AG10803 (cell line): ENCODE data around the gene ABI1.

ENCODE experiments used
- DNase-seq: peaks from one replicate; pipeline ENCODE4 v3.0.0; 2010; ENCODE audit warnings: low read depth
- H3K4me3 ChIP-seq: 2 replicates; pipeline ENCODE4 v1.5.1; 2011; ENCODE audit warnings: mild to moderate bottlenecking, low read length, control low read depth
- TF ChIP-seq, protein P1 (sequence below): conservative IDR thresholded peaks from 2 replicates; pipeline ENCODE4 v1.5.1; 2011; ENCODE audit warnings: mild to moderate bottlenecking, low read length, control low read depth, inconsistent platforms

ABI1 gene

DNA sequence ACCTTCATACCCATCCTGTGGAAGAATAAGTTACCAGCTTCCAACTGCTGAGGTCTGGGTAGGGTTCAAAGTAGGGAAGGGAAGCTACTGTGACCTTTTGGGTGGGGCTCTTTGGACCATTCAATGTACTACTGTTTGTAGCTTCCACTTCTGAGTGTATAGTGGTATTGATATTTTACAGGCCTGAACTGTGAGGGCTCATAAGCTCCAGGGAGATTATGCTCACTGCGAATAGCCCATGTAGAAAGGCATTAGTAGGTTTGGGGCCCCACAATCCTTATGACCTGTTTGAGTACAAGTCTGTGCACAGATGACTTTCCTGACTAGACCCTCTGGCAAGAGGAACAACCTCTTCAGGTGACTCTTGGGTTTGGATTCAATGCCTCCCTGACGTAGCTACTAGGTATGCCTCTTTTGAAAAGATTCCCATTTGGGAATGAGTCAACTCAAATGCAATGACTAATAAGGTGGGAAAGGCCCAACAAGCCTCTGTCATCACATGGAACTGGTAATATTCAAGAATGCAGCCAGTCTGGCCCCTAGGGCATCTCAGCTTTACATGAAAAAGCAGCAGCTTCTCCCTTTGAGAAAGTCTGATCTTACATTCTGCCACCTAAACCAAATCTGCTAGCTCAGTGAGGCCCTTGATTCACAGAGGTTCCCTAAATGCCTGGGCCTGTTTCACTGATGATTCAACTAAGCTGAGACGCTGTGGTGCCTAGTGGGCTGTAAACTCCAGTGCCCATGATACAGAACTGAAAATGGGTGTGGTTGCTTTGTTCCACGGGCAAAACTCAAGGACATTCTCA, 79.8 kb downstream of the ABI1 start:
- H3K4me3 ChIP-seq: no peak overlapping the region
- peak; percentile 88 for DNase-seq
- TF ChIP-seq, protein P1, sequence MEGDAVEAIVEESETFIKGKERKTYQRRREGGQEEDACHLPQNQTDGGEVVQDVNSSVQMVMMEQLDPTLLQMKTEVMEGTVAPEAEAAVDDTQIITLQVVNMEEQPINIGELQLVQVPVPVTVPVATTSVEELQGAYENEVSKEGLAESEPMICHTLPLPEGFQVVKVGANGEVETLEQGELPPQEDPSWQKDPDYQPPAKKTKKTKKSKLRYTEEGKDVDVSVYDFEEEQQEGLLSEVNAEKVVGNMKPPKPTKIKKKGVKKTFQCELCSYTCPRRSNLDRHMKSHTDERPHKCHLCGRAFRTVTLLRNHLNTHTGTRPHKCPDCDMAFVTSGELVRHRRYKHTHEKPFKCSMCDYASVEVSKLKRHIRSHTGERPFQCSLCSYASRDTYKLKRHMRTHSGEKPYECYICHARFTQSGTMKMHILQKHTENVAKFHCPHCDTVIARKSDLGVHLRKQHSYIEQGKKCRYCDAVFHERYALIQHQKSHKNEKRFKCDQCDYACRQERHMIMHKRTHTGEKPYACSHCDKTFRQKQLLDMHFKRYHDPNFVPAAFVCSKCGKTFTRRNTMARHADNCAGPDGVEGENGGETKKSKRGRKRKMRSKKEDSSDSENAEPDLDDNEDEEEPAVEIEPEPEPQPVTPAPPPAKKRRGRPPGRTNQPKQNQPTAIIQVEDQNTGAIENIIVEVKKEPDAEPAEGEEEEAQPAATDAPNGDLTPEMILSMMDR: no peak

DNA sequence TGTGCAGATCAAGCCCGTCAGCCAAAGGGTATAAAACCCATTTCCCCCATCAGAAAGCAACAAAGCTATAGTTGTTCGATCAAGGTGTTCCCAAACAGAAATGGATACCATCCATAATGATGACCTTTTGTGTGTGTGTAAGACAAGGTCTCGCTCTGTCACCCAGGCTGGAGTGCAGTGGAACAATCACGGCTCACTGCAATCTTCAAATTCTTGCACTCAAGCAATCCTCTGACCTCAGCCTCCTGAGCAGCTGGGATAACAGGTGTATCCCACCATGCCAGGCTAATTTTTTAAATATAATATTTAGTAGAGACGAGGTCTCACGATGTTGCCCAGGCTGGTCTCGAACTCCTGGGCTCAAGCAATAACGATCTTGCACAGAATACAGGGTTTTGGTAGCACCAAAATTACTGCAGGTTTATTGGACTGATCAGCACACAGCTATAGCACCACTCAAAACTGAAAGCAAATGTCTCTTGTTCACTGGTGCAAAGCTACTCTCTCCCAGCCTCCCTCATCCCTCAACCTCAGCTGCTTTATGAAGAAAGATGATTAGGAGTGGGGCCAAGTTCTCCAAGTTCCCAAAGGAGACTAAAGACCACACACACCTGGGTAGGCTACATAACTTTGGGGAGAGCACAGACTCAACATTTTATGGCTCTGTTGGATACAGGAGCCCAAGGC, 80.5 kb downstream of the ABI1 start:
- DNase-seq: no peak
- TF ChIP-seq, protein P1: no peak
- H3K4me3 ChIP-seq: no peak overlapping the region

DNA sequence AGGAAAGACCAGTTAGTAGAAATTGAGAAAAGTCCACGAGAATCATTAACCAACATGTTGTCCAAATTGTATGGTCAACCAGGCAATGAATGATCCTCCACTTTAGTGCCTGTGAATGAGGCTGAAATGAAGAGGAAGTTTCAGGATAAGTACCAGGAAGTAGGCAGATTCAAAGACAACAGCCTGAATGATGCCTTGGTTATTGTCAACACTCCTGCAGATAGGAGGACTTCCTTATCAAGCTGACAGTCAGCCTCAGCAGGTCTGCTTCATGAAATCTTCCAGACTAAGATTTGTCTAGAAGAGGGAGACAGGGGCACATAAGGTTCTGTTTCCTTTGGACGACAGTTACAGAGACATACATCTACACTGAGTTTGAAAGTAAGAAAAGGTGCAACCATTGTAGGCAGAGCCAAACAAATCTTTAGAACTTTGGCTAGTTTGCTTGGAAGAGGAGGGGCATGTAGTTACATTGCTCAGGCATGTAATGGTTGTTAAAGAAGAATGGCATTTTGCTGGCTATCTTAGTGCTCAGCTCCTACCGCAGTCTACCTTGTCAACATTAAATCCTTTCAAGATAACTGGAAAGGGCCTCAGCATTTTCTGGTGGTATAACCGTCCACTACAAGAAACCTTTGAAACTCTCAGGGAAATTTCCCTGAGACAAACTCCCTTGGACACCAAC, 81.4 kb downstream of the ABI1 start:
- no peak overlapping the region for H3K4me3 ChIP-seq
- TF ChIP-seq, protein P1: no peak
- DNase-seq: no peak

DNA sequence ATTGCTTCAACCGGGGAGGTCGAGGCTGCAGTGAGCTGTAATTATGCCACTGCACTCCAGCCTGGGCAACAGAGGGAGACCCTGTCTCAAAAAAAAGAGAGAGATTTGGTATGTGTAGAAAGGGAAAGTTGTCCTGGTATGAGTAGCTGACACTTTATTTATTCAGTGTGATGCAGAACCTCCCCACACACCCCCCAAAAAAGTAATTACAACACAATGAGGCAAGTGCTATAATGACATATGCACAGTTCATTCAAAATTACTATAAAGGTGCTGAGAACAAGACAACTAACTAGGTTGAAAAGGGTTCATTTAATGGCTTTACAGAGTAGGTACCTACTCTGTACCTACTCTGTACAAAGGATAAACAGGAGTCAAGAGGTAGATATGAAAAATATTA, 83.1 kb downstream of the ABI1 start:
- no peak for DNase-seq
- TF ChIP-seq, protein P1: no peak
- no peak overlapping the region for H3K4me3 ChIP-seq

DNA sequence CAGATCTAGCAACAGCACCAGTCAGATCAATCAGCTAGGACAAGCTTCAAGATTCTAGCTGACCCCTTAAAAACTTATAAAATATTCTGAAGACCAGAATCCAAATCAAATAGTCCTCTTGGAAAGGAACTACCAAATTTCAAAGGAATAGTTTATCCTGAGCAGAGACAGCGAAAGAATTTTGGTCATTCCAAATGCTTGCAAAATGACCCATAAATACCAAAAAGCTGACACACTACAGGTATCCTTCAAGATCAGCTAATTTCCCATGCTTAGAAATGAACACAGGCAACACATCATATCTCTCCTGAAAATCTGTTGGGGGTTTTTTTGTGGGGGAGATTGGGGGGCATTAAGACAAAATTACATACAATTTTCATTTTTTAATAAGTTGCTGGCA, 84.5 kb downstream of the ABI1 start:
- no peak for DNase-seq
- TF ChIP-seq, protein P1: no peak
- no peak overlapping the region for H3K4me3 ChIP-seq

DNA sequence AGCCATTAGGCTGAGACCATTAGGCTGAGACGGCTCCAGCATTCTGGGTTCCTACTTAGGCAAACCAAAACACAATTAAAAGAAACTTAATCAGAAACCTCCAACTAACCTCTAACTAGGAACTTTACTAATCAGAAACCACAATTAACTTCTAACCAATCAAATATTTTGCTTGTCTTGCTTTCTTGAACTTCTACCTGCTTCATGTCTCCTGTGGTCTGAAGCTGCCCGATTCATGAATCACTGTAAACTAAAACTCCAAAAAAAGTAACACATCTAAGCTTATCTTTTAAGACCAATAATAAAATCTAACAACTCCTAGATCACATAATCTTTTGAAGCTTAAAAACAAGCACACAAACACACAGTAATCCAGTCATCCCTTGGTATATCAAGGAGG, 87.1 kb downstream of the ABI1 start:
- H3K4me3 ChIP-seq: no peak overlapping the region
- no peak for DNase-seq
- TF ChIP-seq, protein P1: no peak

DNA sequence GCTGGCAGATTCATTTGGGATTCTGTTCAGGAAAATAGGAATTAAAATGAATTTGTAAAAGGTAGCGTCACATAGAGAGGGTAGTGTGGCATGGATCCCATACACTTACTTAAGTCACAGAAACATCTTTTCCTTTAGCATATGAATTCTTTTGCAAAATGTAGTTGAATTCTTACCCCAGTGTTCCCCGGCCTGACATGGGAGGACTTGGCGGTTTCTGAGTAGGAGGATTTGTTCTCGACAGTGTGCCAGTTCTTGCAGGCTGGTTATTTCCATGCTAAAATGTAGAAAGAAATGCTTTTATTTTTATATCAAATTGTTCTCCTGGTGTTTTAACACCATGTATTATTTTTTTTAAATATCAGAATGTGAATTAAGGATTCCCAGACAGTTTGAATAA, 90.7 kb downstream of the ABI1 start:
- no peak overlapping the region for H3K4me3 ChIP-seq
- no peak for DNase-seq
- TF ChIP-seq, protein P1: no peak
